Activated CD4-positive, alpha-beta memory T cell treated with anti-CD3 and anti-CD28 coated beads, Interleukin-2, amount 10 ng/mL, durations not matched to agents 7 days and 5 days (primary cell): ENCODE data around the gene MYT1. TPM values are rescaled to one million over a fixed set of nuclear protein-coding genes. Genes with fewer than 3 reads are reported as not detected.

Experiments
- CTCF ChIA-PET: fragments of 350-600 bp; sonication (Branson Sonifier 250); formaldehyde crosslinking; loops from one replicate; lab custom pipeline; 2021; ENCODE audit warnings: antibody characterized with exemption, inconsistent platforms; lab: Charles Lee
- POLR2A ChIA-PET: fragments of 350-600 bp; sonication (Branson Sonifier 250); formaldehyde crosslinking; loops from one replicate; lab custom pipeline; 2021; ENCODE audit warnings: antibody characterized with exemption; lab: Charles Lee
- DNase-seq: peaks from one replicate; pipeline ENCODE4 v3.0.0-alpha.2; 2020
- H3K27ac Mint-ChIP-seq: one replicate; pipeline ENCODE4 v1.8.0; 2021; ENCODE audit warnings: mild to moderate bottlenecking, mixed read lengths
- H3K27me3 Mint-ChIP-seq: one replicate; pipeline ENCODE4 v1.8.0; 2021; ENCODE audit warnings: mixed read lengths
- H3K36me3 Mint-ChIP-seq: one replicate; pipeline ENCODE4 v1.8.0; 2021; ENCODE audit warnings: low read depth, mixed read lengths
- H3K4me1 Mint-ChIP-seq: one replicate; pipeline ENCODE4 v1.8.0; 2021; ENCODE audit warnings: mixed read lengths
- H3K4me3 Mint-ChIP-seq: one replicate; pipeline ENCODE4 v1.8.0; 2021; ENCODE audit warnings: mild to moderate bottlenecking, mixed read lengths
- H3K9me3 Mint-ChIP-seq: one replicate; pipeline ENCODE4 v1.8.0; 2021; ENCODE audit warnings: mixed read lengths
- total RNA-seq, 2 experiments: library from RNA; stranded (reverse); gene quantifications; one replicate each; pipeline ENCODE4 v1.2.3, GENCODE V29; 2021

Gene MYT1
- total RNA-seq, 2 experiments from 2014 or later, result not detected

DNA sequence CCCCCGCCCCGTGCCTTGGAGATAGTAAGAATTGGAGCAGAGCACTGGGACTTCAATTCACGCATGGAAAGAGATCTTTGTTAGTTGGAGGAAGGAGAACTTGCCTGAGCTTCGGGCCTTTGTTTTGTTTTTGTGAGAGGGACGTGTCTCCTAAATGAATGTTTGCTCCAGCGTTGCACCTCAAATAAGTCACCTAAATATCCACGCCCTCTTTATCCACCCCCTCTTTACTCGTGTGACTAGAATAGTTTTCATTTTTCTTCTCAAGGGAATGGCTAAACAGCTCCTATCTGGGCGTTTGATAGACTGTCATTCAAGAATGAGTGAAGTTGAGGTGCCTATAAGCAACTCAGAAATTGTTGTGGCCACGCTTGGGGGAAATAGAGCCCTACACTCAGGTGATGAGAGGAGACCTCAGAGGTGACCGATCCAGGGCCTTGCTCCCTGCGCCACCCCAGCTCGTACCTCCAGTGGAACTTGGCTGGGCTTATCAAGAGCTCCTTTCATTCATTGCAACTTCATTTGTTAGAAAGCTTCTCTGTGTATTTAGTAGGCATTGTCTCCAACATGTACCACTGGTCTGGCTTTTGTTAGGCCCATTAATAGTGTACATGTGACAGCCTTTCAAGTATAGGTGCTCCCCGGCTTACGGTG is 92.2 kb downstream of the MYT1 start:
- H3K9me3 Mint-ChIP-seq, result no peaks in the 10 kb centered on the region
- H3K27me3 Mint-ChIP-seq, result no peaks in the 10 kb centered on the region
- peaks cover 50% of the 10 kb centered on the region for H3K4me1 Mint-ChIP-seq
- H3K27ac Mint-ChIP-seq, result peak overlapping the region; percentile 88
- ChIA-PET CTCF (interaction anchor here (1.5 to 5.4 kb wide), 3 partner anchors 16 to 28 kb away, joined by 3 to 45 read pairs (median 4); no protein-coding TSS in a partner anchor), POLR2A (interaction anchor here (0.9 to 1.9 kb wide), 5 partner anchors 12 to 29 kb away, joined by 3 to 7 read pairs (median 5); no protein-coding TSS in a partner anchor)
- peaks cover 7% of the 10 kb centered on the region for H3K36me3 Mint-ChIP-seq
- DNase-seq, result no peak
- H3K4me3 Mint-ChIP-seq, result peak overlapping the region; percentile 89

DNA sequence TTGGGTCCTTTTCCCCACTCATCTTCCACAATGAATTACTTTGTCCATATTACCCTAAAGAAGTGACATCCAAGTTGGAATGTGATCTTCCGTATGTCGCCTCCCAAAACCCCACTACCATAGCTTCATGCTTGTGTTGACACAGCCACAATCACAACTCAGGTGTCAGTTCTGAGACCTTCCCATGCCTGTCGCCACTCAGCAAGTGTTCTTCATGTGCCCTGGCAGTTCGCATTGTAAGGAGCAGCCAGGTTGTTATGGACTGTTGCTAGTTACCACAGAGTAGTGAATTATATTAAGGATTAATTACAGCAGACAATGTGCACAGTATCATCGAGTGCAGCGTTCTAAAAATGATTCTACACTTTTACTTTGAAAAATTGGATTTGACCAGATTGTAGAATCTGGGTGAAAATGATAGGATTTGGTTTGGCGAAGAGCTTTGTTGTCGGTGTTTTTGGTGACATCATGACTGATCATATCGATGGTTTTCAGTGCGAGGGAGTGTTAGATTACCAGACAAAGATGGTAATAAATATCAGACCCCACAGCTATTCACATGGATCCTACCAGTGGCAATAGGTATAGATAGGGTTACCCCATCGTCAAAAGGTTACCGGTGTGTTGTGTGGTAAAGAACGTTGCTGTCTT is 93.0 kb downstream of the MYT1 start:
- Mint-ChIP-seq H3K27ac (peak overlapping the region; percentile 40), H3K4me1 (peaks cover 51% of the 10 kb centered on the region), H3K36me3 (peaks cover 7% of the 10 kb centered on the region), H3K9me3 (no peaks in the 10 kb centered on the region), H3K4me3 (peak overlapping the region; percentile 89), H3K27me3 (no peaks in the 10 kb centered on the region)
- DNase-seq, result no peak
- CTCF ChIA-PET, result interaction anchor here (0.8 to 5.4 kb wide), 3 partner anchors 16 to 174 kb away, joined by 3 to 45 read pairs (median 3); no protein-coding TSS in a partner anchor
- POLR2A ChIA-PET, result interaction anchor here (1.2 kb wide), 1 partner anchor 29 kb away, joined by 3 read pairs; no protein-coding TSS in a partner anchor

- no peak overlapping the region for H3K4me3 Mint-ChIP-seq
- no peak for DNase-seq
- no peak overlapping the region for H3K27ac Mint-ChIP-seq
- POLR2A ChIA-PET, result interaction anchor here (1.2 kb wide), 1 partner anchor 28 kb away, joined by 3 read pairs; no protein-coding TSS in a partner anchor
- CTCF ChIA-PET, result interaction anchor here (0.8 to 5.4 kb wide), 2 partner anchors 26 to 175 kb away, joined by 3 to 45 read pairs; no protein-coding TSS in a partner anchor
- H3K36me3 Mint-ChIP-seq, result peaks cover 11% of the 10 kb centered on the region
- no peaks in the 10 kb centered on the region for H3K27me3 Mint-ChIP-seq
- H3K9me3 Mint-ChIP-seq, result no peaks in the 10 kb centered on the region
- H3K4me1 Mint-ChIP-seq, result peaks cover 51% of the 10 kb centered on the region
These were observed 94.0 kb downstream of the MYT1 start for GRCh38 chr20:64258071-64258823.

- DNase-seq, result no peak
- Mint-ChIP-seq H3K4me1 (peaks cover 43% of the 10 kb centered on the region), H3K36me3 (peaks cover 17% of the 10 kb centered on the region), H3K27me3 (no peaks in the 10 kb centered on the region), H3K4me3 (no peak overlapping the region), H3K27ac (no peak overlapping the region), H3K9me3 (no peaks in the 10 kb centered on the region)
- POLR2A ChIA-PET, result no interaction called here
- CTCF ChIA-PET, result no interaction called here
These were observed 96.0 kb downstream of the MYT1 start for GRCh38 chr20:64260239-64260638.

DNA sequence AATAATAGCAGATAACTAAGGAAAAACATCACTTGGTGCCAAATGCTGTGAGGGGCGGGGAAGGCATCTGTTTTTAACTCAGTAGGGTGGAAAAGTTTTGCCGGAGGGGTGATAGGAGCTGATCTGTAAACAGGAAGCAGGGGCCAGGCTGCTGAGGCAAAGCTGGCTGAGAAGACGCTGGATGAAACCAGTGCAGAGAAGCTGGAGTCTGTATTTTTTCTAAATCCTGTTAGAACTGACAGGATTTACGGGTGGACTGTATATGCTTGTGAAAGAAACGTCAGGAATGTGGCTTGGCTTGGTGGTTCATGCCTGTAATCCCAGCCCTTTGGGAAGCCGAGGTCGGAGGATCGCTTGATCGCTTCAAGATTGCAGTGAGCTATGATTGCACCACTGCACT is 96.9 kb downstream of the MYT1 start:
- Mint-ChIP-seq H3K27me3 (no peaks in the 10 kb centered on the region), H3K36me3 (peaks cover 14% of the 10 kb centered on the region), H3K27ac (no peak overlapping the region), H3K4me1 (peaks cover 39% of the 10 kb centered on the region), H3K4me3 (no peak overlapping the region), H3K9me3 (no peaks in the 10 kb centered on the region)
- no peak for DNase-seq
- CTCF ChIA-PET, result interaction anchor here (0.8 kb wide), 1 partner anchor 24 kb away, joined by 4 read pairs; no protein-coding TSS in a partner anchor
- POLR2A ChIA-PET, result no interaction called here

GRCh38 chr20:64264091-64264490 is 99.8 kb downstream of the MYT1 start:
- peaks cover 10% of the 10 kb centered on the region for H3K4me1 Mint-ChIP-seq
- H3K27ac Mint-ChIP-seq, result no peak overlapping the region
- H3K27me3 Mint-ChIP-seq, result no peaks in the 10 kb centered on the region
- POLR2A ChIA-PET, result no interaction called here
- no peak for DNase-seq
- peaks cover 13% of the 10 kb centered on the region for H3K36me3 Mint-ChIP-seq
- H3K4me3 Mint-ChIP-seq, result no peak overlapping the region
- H3K9me3 Mint-ChIP-seq, result no peaks in the 10 kb centered on the region
- CTCF ChIA-PET, result no interaction called here

GRCh38 chr20:64265201-64265600 is 100.9 kb downstream of the MYT1 start:
- peaks cover 20% of the 10 kb centered on the region for H3K36me3 Mint-ChIP-seq
- ChIA-PET POLR2A (no interaction called here), CTCF (no interaction called here)
- DNase-seq, result no peak
- no peak overlapping the region for H3K27ac Mint-ChIP-seq
- H3K4me1 Mint-ChIP-seq, result peaks cover 10% of the 10 kb centered on the region
- no peaks in the 10 kb centered on the region for H3K9me3 Mint-ChIP-seq
- no peak overlapping the region for H3K4me3 Mint-ChIP-seq
- no peaks in the 10 kb centered on the region for H3K27me3 Mint-ChIP-seq

GRCh38 chr20:64266988-64267387 is 102.7 kb downstream of the MYT1 start:
- POLR2A ChIA-PET, result no interaction called here
- CTCF ChIA-PET, result interaction anchor here (1.2 kb wide), 1 partner anchor 18 kb away, joined by 4 read pairs; no protein-coding TSS in a partner anchor
- DNase-seq, result no peak

DNA sequence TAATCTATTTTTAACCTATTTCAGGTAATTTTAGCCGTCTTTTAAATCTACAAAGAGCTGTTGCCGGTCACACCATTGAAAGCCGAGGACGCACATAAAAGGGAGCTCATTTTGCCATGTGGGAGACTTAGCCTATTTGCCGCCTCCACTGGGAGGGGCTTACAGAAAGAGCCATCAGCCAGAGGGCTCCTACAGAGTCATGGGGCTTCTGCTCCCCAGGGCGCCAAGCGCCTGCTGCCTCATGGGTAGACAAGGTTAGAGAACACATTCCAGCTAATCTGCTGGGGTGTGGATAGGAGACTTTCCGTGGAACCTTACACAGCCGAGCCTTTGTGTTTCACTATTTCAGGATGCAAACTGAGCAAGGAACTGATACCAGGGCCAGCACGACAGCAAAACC is 103.9 kb downstream of the MYT1 start:
- POLR2A ChIA-PET, result interaction anchor here (1.0 kb wide), 1 partner anchor 12 kb away, joined by 4 read pairs; the partner anchor contains the start of gene PCMTD2
- DNase-seq, result no peak
- no peaks in the 10 kb centered on the region for H3K27me3 Mint-ChIP-seq
- H3K4me3 Mint-ChIP-seq, result no peak overlapping the region
- no peaks in the 10 kb centered on the region for H3K9me3 Mint-ChIP-seq
- H3K4me1 Mint-ChIP-seq, result no peaks in the 10 kb centered on the region
- H3K27ac Mint-ChIP-seq, result no peak overlapping the region
- H3K36me3 Mint-ChIP-seq, result peaks cover 19% of the 10 kb centered on the region
- CTCF ChIA-PET, result interaction anchor here (1.2 kb wide), 1 partner anchor 17 kb away, joined by 4 read pairs; no protein-coding TSS in a partner anchor

More at GRCh38 chr20:64266988-64267387, 102.7 kb downstream of the MYT1 start:
- Mint-ChIP-seq H3K9me3 (no peaks in the 10 kb centered on the region), H3K27me3 (no peaks in the 10 kb centered on the region), H3K4me3 (no peak overlapping the region), H3K36me3 (peaks cover 19% of the 10 kb centered on the region), H3K27ac (no peak overlapping the region), H3K4me1 (no peaks in the 10 kb centered on the region)

GRCh38 chr20:64269604-64270411 is 105.6 kb downstream of the MYT1 start:
- no peaks in the 10 kb centered on the region for H3K27me3 Mint-ChIP-seq
- no peaks in the 10 kb centered on the region for H3K9me3 Mint-ChIP-seq
- H3K4me1 Mint-ChIP-seq, result no peaks in the 10 kb centered on the region
- DNase-seq, result no peak
- POLR2A ChIA-PET, result no interaction called here
- H3K36me3 Mint-ChIP-seq, result peaks cover 14% of the 10 kb centered on the region
- CTCF ChIA-PET, result no interaction called here
- no peak overlapping the region for H3K4me3 Mint-ChIP-seq
- no peak overlapping the region for H3K27ac Mint-ChIP-seq

DNA sequence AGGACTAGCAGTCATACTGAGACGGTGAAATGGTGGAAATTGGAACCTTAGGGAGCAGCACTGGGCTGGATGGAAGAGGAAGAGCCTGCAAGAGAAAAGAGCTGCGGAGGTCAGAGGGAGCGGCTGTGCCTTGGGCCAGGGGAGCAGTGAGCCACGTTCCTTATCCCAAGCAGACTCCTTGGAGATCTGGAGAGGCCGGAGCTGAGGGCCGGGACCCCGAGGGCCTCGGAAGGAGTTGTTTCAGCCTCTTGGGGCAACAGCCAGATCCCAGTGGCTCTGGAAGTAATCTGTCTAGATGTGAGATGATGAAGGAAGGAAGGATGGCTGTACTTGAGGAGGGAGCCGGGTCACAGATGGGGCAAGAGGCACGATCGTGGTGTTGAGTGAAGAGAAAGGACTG is 107.4 kb downstream of the MYT1 start:
- Mint-ChIP-seq H3K27ac (no peak overlapping the region), H3K27me3 (no peaks in the 10 kb centered on the region), H3K4me1 (no peaks in the 10 kb centered on the region), H3K4me3 (no peak overlapping the region), H3K9me3 (no peaks in the 10 kb centered on the region), H3K36me3 (peaks cover 14% of the 10 kb centered on the region)
- POLR2A ChIA-PET, result no interaction called here
- no peak for DNase-seq
- CTCF ChIA-PET, result no interaction called here

- Mint-ChIP-seq H3K4me1 (no peaks in the 10 kb centered on the region), H3K9me3 (no peaks in the 10 kb centered on the region), H3K4me3 (no peak overlapping the region), H3K27me3 (no peaks in the 10 kb centered on the region), H3K27ac (no peak overlapping the region), H3K36me3 (peaks cover 14% of the 10 kb centered on the region)
- ChIA-PET CTCF (no interaction called here), POLR2A (no interaction called here)
- no peak for DNase-seq
These were observed 108.9 kb downstream of the MYT1 start for GRCh38 chr20:64273109-64273508.
